Thyroid gland (tissue), 4 donors: ENCODE results near the gene CYP2F1. TPM values are rescaled to one million over a fixed set of nuclear protein-coding genes. Genes with fewer than 3 reads are reported as not detected.
A peak's percentile ranks its signal among the peaks of the same experiment; 100 is the strongest.
"Not testable (repeated sequence)": the region's sequence is repeated elsewhere in the genome, so short reads cannot be mapped to it uniquely, and the experiment has no call there.

Experiments used
- DNase-seq, 2 donors: peaks; one replicate each; pipeline ENCODE4 v3.0.0-alpha.2; 2019
- H3K27ac ChIP-seq, 3 donors: fragments of 200-600 bp; sonication (generic); 1 replicate in 2 of 3; 2 replicates in 1 of 3; pipeline ENCODE4 v1.5.1; 2016 to 2019; ENCODE audit warnings: mild to moderate bottlenecking in 1 of 3, moderate library complexity in 1 of 3
- H3K27me3 ChIP-seq: fragments of 200-600 bp; sonication (generic); one replicate; pipeline ENCODE4 v1.5.1; 2019
- H3K36me3 ChIP-seq, 2 donors: fragments of 200-600 bp; sonication (generic); one replicate each; pipeline ENCODE4 v1.5.1; 2016 to 2019
- H3K4me1 ChIP-seq, 2 donors: fragments of 200-600 bp; sonication (generic); one replicate each; pipeline ENCODE4 v1.5.1; 2017 to 2019
- H3K4me3 ChIP-seq, 3 donors: fragments of 200-600 bp; sonication (generic); replicated peaks in 1 of 3; 1 replicate in 2 of 3; 2 replicates in 1 of 3; pipeline ENCODE4 v1.5.1; 2016; ENCODE audit warnings: mild to moderate bottlenecking in 1 of 3
- H3K9me3 ChIP-seq: fragments of 200-600 bp; sonication (generic); one replicate; pipeline ENCODE4 v1.5.1; 2017
- CTCF ChIP-seq, 6 experiments: fragments of 200-600 bp in 3 of 6; fragments of 450-650 bp in 3 of 6; sonication (generic) in 3 of 6; IDR thresholded peaks; one replicate each; pipeline ENCODE4 v1.5.1; 2016 to 2019; ENCODE audit warnings: antibody characterized with exemption in 6 of 6, mild to moderate bottlenecking in 2 of 6, inconsistent platforms in 1 of 6, moderate library complexity in 1 of 6
- POLR2A ChIP-seq, 2 donors: fragments of 450-650 bp; IDR thresholded peaks; one replicate each; pipeline ENCODE4 v1.6.1; 2017; ENCODE audit warnings: antibody characterized with exemption in 2 of 2, mild to moderate bottlenecking in 2 of 2, moderate library complexity in 1 of 2
- WGBS, 2 donors: methylation state at CpG; one replicate each; pipeline ENCODE4 v1.1.5; 2017; 5-methylcytosine and 5-hydroxymethylcytosine counted together
- intact Hi-C: fragments of 100-400 bp; cut with DNase I; formaldehyde crosslinking; loops from one replicate; pipeline ENCODE4 v1.15.1; 2023
- total RNA-seq, 4 donors: library from RNA; depleted of rRNA; stranded (reverse); fragments of >200 nt; gene quantifications; one replicate each; pipeline ENCODE4 v1.2.3, GENCODE V29; 2016

Gene CYP2F1
- total RNA-seq, 4 donors from 2014 or later = not detected

DNA sequence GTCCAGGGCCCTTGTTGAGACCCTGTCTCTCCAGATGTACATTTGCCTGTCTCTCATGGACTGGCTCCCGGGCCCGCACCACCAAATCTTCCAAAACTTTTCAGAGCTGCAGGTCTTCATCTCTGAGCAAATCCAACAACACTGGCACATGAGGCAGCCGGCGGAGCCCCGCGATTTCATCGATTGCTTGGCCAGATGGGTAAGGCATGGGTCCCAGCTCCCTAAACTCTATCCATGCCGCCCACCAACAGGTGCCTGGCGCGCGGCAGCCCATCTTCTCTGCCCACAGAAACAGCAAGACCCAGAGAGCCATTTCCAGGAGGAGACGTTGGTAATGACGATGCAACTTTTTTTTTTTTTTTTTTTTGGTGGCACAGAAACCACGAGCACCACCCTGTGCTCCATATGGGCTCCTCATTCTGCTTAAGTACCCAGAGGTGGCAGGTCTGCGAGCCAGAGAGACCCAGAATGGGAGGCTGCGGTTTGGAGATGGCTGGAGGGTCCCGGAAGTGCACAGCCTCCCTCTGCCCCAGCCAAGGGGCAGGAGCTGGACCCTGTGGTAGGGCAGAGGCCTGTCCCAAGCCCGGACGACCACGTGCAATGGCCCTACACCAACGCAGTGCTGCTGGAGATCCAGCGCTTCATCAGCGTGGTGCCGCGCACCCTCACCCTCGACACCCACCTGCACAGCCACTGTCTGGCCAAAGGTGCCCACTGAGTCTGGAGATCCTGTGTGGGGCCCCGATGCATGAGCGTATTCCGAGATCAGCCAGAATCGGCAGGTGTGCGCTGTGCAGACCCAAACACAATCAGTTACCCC lies 22.6 kb downstream of the CYP2F1 start:
- DNase-seq = no peak
- H3K4me1 ChIP-seq = no peaks in the 10 kb centered on the region
- intact Hi-C loops = loop anchor here (10.0 kb wide), 1 partner anchor 482 kb away; no protein-coding TSS in a partner anchor
- no peaks in the 10 kb centered on the region for H3K36me3 ChIP-seq
- TF ChIP-seq CTCF (IDR thresholded peaks at IDR 0.05) (no peak), POLR2A (IDR thresholded peaks at IDR 0.05) (no peak)
- no peak overlapping the region for H3K27ac ChIP-seq
- 95 to 96% methylated on average over 29 to 30 of the region's 31 CpGs for WGBS, 2 donors
- no peaks in the 10 kb centered on the region for H3K27me3 ChIP-seq
- no peak overlapping the region for H3K4me3 ChIP-seq
- no peaks in the 10 kb centered on the region for H3K9me3 ChIP-seq

GRCh38 chr19:41144403-41144802 lies 30.2 kb downstream of the CYP2F1 start:
- H3K4me3 ChIP-seq = no peak overlapping the region
- WGBS, 2 donors = 27 to 36% methylated on average over 7 of the region's 7 CpGs
- TF ChIP-seq CTCF (IDR thresholded peaks at IDR 0.05) (peak; percentile 42 to 82 (median 56)), POLR2A (IDR thresholded peaks at IDR 0.05) (no peak)
- H3K27me3 ChIP-seq = no peaks in the 10 kb centered on the region
- no peak overlapping the region for H3K27ac ChIP-seq
- peak; percentile 68 to 74 for DNase-seq
- intact Hi-C loops = no loop called here
- no peaks in the 10 kb centered on the region for H3K9me3 ChIP-seq
- no peaks in the 10 kb centered on the region for H3K4me1 ChIP-seq
- H3K36me3 ChIP-seq = no peaks in the 10 kb centered on the region

- H3K4me3 ChIP-seq = no peak overlapping the region
- DNase-seq = no peak
- no peaks in the 10 kb centered on the region for H3K36me3 ChIP-seq
- no peaks in the 10 kb centered on the region for H3K9me3 ChIP-seq
- no peak for TF ChIP-seq CTCF (IDR thresholded peaks at IDR 0.05)
- TF ChIP-seq POLR2A (IDR thresholded peaks at IDR 0.05) = no peak
- no peaks in the 10 kb centered on the region for H3K4me1 ChIP-seq
- 85 to 91% methylated on average over 2 of the region's 2 CpGs for WGBS, 2 donors
- intact Hi-C loops = no loop called here
- no peak overlapping the region for H3K27ac ChIP-seq
- no peaks in the 10 kb centered on the region for H3K27me3 ChIP-seq
These were observed 35.6 kb downstream of the CYP2F1 start for GRCh38 chr19:41149831-41150230.

GRCh38 chr19:41150986-41151385 lies 36.8 kb downstream of the CYP2F1 start:
- not testable (repeated sequence) for DNase-seq

GRCh38 chr19:41154060-41154459 lies 39.8 kb downstream of the CYP2F1 start:
- Histone ChIP-seq H3K4me3 (no peak overlapping the region), H3K9me3 (no peaks in the 10 kb centered on the region), H3K27me3 (no peaks in the 10 kb centered on the region), H3K36me3 (no peaks in the 10 kb centered on the region), H3K27ac (no peak overlapping the region), H3K4me1 (no peaks in the 10 kb centered on the region)
- intact Hi-C loops = no loop called here
- no peak for TF ChIP-seq CTCF (IDR thresholded peaks at IDR 0.05)
- TF ChIP-seq POLR2A (IDR thresholded peaks at IDR 0.05) = no peak
- DNase-seq = no peak
- 91% methylated on average over 7 of the region's 7 CpGs for WGBS, 2 donors

More at GRCh38 chr19:41150986-41151385, 36.8 kb downstream of the CYP2F1 start:
- H3K9me3 ChIP-seq, H3K27me3 ChIP-seq, H3K36me3 ChIP-seq, intact Hi-C loops, H3K4me3 ChIP-seq, H3K4me1 ChIP-seq, H3K27ac ChIP-seq: not testable (repeated sequence)
- 76 to 88% methylated on average over 6 to 7 of the region's 7 CpGs for WGBS, 2 donors
